Measurements from ENCODE around the gene ZNF441.

The ZNF441 gene

GRCh38 chr19:11738746-11739620 is 27.8 kb upstream of the ZNF441 start, which contains the start of gene ZNF823:
Gene ZNF823, minus strand, starts transcription at chr19:11738946. Its CDS starts 127 bp downstream, at chr19:11738819.
- no peak for TF ChIP-seq CTCF (IDR thresholded peaks at IDR 0.05; ENCODE audit: low read depth, low read length)
- DNase-seq (ENCODE audit: extremely low read depth, low read depth) = peak; percentile 93

DNA sequence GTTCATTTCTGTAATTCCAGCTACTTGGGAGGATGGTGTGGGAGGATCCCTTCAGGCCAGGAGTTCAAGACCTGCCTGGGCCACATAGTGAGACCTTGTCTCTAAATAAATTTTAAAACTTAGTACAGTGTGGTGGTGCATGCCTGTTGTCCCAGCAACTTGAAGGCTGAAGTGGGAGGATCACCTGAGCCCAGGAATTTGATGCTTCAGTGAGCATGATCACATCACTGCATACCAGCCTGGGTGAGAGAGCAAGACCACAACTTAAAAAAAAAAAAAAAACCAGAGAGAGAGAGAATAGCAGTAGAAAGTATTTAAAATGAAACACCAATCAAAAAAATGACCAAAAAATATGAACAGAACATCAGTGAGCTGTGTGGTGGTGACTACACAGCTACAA is 20.9 kb upstream of the ZNF441 start:
- TF ChIP-seq CTCF (IDR thresholded peaks at IDR 0.05; ENCODE audit: low read depth, low read length) = no peak
- DNase-seq (ENCODE audit: extremely low read depth, low read depth) = no peak

DNA sequence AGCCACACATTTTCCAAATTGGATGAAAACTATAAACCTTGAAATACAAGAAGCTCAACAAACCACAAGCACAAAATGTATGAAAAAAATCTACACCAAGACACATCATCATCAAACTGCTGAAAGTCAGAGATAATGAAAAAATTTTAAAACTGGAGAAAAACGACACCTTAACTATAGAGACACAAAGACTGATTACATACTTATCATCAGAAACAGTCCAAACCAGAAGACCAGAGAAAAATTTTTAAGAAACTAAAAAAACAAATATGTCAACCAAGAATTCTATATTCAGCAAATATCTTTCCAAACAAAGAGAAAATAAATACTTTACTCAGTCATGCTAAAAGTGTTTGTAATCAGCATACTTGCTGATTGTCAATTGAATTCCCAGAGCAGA is 19.5 kb upstream of the ZNF441 start:
- no peak for TF ChIP-seq CTCF (IDR thresholded peaks at IDR 0.05; ENCODE audit: low read depth, low read length)

GRCh38 chr19:11749751-11750150 is 17.0 kb upstream of the ZNF441 start:
- no peak for DNase-seq (ENCODE audit: extremely low read depth, low read depth)
- no peak for TF ChIP-seq CTCF (IDR thresholded peaks at IDR 0.05; ENCODE audit: low read depth, low read length)

More for the DNA sequence above, 19.5 kb upstream of the ZNF441 start:
- DNase-seq (ENCODE audit: extremely low read depth, low read depth) = no peak

- TF ChIP-seq CTCF (IDR thresholded peaks at IDR 0.05; ENCODE audit: low read depth, low read length) = no peak
- no peak for DNase-seq (ENCODE audit: extremely low read depth, low read depth)
These were observed 14.5 kb upstream of the ZNF441 start for GRCh38 chr19:11752244-11752736.

DNA sequence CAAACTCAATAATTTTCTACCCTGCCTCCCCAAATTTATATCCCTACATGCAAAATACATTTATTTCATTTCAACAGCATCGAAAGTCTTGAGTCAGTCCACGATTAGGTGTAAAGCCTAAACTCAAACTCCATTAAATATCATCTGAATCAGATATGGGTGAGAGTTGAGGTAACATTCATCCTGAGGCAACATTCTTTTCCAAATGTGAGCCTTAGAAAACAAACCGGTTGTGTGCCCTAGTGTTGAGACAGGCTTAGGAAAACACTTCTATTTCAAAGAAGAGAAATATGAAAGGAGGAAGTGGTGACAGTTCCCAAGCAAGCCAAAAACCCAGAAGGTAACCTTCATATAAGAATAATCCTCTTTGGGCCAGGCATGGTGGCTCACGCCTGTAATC is 12.1 kb upstream of the ZNF441 start:
- no peak for TF ChIP-seq CTCF (IDR thresholded peaks at IDR 0.05; ENCODE audit: low read depth, low read length)
- no peak for DNase-seq (ENCODE audit: extremely low read depth, low read depth)

GRCh38 chr19:11756965-11757364 is 9.8 kb upstream of the ZNF441 start:
- no peak for TF ChIP-seq CTCF (IDR thresholded peaks at IDR 0.05; ENCODE audit: low read depth, low read length)
- no peak for DNase-seq (ENCODE audit: extremely low read depth, low read depth)
